Measurements from ENCODE around the gene GPR17. TPM values are rescaled to one million over a fixed set of nuclear protein-coding genes. Genes with fewer than 3 reads are reported as not detected.

GPR17 gene
- total RNA-seq, 4 donors from 2014 or later: not detected

- Histone ChIP-seq H3K4me3 (no peak overlapping the region), H3K27me3 (peaks cover 0 to 11% (median 0%) of the 10 kb centered on the region in 4 donors), H3K4me1 (peaks cover 0 to 31% (median 10%) of the 10 kb centered on the region in 3 donors), H3K9me3 (no peaks in the 10 kb centered on the region), H3K36me3 (no peaks in the 10 kb centered on the region), H3K27ac (no peak overlapping the region)
- TF ChIP-seq, protein P1, sequence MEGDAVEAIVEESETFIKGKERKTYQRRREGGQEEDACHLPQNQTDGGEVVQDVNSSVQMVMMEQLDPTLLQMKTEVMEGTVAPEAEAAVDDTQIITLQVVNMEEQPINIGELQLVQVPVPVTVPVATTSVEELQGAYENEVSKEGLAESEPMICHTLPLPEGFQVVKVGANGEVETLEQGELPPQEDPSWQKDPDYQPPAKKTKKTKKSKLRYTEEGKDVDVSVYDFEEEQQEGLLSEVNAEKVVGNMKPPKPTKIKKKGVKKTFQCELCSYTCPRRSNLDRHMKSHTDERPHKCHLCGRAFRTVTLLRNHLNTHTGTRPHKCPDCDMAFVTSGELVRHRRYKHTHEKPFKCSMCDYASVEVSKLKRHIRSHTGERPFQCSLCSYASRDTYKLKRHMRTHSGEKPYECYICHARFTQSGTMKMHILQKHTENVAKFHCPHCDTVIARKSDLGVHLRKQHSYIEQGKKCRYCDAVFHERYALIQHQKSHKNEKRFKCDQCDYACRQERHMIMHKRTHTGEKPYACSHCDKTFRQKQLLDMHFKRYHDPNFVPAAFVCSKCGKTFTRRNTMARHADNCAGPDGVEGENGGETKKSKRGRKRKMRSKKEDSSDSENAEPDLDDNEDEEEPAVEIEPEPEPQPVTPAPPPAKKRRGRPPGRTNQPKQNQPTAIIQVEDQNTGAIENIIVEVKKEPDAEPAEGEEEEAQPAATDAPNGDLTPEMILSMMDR (IDR thresholded peaks at IDR 0.05): no peak
- TF ChIP-seq POLR2A (IDR thresholded peaks at IDR 0.05): no peak
- intact Hi-C loops (cut with DNase I): no loop called here
- no peak for DNase-seq
- 80 to 88% methylated on average over 1 to 17 of the region's 25 CpGs for WGBS, 2 donors
Measured at GRCh38 chr2:127630864-127631540, 15.0 kb upstream of the GPR17 start.

- Histone ChIP-seq H3K4me3 (no peak overlapping the region), H3K36me3 (no peaks in the 10 kb centered on the region), H3K4me1 (peaks cover 0 to 32% (median 10%) of the 10 kb centered on the region in 3 donors), H3K27ac (no peak overlapping the region), H3K27me3 (peaks cover 0 to 6% (median 0%) of the 10 kb centered on the region in 4 donors), H3K9me3 (no peaks in the 10 kb centered on the region)
- TF ChIP-seq POLR2A (IDR thresholded peaks at IDR 0.05): no peak
- TF ChIP-seq, protein P1 (IDR thresholded peaks at IDR 0.05): no peak
- 70% methylated on average over 6 of the region's 16 CpGs; no CpG with 5 or more reads in 1 of the 2 donors for WGBS, 2 donors
- DNase-seq: no peak
- intact Hi-C loops (cut with DNase I): no loop called here
Measured at GRCh38 chr2:127631541-127631996, 14.4 kb upstream of the GPR17 start.

DNA sequence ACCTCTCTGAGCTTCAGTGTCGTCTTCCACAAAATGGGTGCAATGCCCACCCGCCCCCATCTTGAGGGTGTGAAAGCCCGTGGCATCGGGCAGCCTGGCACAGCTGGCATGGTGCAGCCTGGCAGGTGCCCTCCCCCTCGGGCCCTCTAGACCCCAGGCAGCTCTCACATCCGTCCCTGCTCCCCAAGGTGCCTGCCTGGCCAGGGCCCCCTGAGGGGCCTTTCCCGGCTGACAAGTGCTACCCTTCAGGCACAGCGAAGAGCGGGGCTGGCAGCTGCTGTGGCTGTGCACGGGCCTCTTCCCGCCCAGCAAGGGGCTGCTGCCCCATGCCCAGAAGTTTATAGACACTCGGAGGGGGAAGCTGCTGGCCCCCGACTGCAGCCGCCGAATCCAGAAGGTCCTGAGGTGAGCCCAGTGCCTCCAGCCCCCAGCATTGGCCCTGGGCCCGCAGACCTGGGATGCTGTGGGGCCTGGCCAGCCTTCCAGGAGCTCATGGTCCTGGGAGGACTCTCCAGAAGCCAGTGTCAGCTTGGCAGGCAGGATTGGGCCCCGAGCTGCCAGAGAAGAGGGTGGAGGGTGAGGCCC, 13.9 kb upstream of the GPR17 start:
- Histone ChIP-seq H3K9me3 (no peaks in the 10 kb centered on the region), H3K27me3 (peaks cover 0 to 4% (median 0%) of the 10 kb centered on the region in 4 donors), H3K4me3 (no peak overlapping the region), H3K27ac (no peak overlapping the region), H3K4me1 (peaks cover 2 to 37% (median 10%) of the 10 kb centered on the region in 3 donors), H3K36me3 (no peaks in the 10 kb centered on the region)
- intact Hi-C loops (cut with DNase I): no loop called here
- 92% methylated on average over 7 of the region's 17 CpGs; no CpG with 5 or more reads in 1 of the 2 donors for WGBS, 2 donors
- TF ChIP-seq, protein P1 (IDR thresholded peaks at IDR 0.05): no peak
- TF ChIP-seq POLR2A (IDR thresholded peaks at IDR 0.05): no peak
- DNase-seq: no peak

DNA sequence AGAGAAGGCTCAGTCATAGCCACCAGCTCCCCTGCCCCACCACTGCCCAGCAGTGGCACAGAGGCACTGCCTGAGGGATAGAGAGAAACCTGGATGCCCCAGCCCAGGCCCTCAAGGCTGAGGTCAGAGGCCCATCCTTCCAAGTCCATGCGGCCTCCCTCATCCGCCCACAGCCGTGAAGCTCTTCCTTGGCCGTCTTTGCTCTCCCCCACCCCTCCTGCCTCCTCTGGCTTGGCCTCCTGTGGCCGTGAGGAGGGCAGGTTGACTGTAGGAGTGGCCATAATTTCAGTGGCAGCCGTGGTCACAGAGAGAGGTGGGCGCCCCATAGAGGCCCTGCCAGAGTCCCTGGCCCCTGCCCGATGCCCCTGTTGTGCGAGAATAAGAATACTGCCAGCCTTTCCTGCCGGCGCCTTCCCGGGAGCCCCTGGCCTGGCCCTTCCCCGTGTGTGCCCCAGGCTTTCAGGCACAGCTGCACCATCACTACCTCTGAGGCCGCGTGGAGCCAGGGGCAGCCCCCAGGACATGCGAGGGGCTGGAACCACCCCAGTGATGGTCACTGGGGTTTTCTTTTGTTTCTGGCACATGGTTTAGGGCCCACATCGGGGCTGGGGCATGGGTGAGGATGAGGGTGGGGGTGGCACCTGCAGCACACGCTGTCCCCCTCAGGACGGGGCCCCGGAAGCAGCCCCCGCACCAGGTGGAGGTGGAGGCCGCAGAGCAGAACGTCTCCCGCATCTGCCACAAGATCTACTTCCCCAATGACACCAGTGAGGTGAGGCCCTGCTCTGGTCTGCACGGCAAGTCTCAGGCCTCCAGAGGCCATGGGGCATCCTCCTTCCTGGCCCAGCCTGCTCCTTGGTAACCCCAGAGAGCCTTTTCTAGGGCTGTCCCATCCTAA, 13.1 kb upstream of the GPR17 start:
- intact Hi-C loops (cut with DNase I): no loop called here
- Histone ChIP-seq H3K9me3 (no peaks in the 10 kb centered on the region), H3K4me1 (peaks cover 8 to 45% (median 18%) of the 10 kb centered on the region in 3 donors), H3K4me3 (no peak overlapping the region), H3K27me3 (no peaks in the 10 kb centered on the region), H3K27ac (no peak overlapping the region), H3K36me3 (no peaks in the 10 kb centered on the region)
- 66 to 76% methylated on average over 9 of the region's 25 CpGs for WGBS, 2 donors
- TF ChIP-seq, protein P1 (IDR thresholded peaks at IDR 0.05): no peak
- TF ChIP-seq POLR2A (IDR thresholded peaks at IDR 0.05): no peak
- no peak for DNase-seq

Measured in esophagus squamous epithelium (tissue), 5 donors.